ENCODE data around the gene CDK14.

Gene CDK14

GRCh38 chr7:90876701-90877100 lies 280.6 kb downstream of the CDK14 start:
- DNase-seq (ENCODE audit: low read depth), result no peak
- no peak for TF ChIP-seq CTCF (IDR thresholded peaks at IDR 0.05; ENCODE audit: insufficient read depth, low read depth, low read length, missing control alignments)
- no peak overlapping the region for H3K4me3 ChIP-seq (ENCODE audit: low read depth, low read length)

GRCh38 chr7:90877201-90877600 lies 281.1 kb downstream of the CDK14 start:
- no peak overlapping the region for H3K4me3 ChIP-seq (ENCODE audit: low read depth, low read length)
- no peak for TF ChIP-seq CTCF (IDR thresholded peaks at IDR 0.05; ENCODE audit: insufficient read depth, low read depth, low read length, missing control alignments)

GRCh38 chr7:90879924-90880323 lies 283.8 kb downstream of the CDK14 start:
- no peak for DNase-seq (ENCODE audit: low read depth)
- H3K4me3 ChIP-seq (ENCODE audit: low read depth, low read length), result no peak overlapping the region
- no peak for TF ChIP-seq CTCF (IDR thresholded peaks at IDR 0.05; ENCODE audit: insufficient read depth, low read depth, low read length, missing control alignments)

More at GRCh38 chr7:90877201-90877600, 281.1 kb downstream of the CDK14 start:
- DNase-seq (ENCODE audit: low read depth), result no peak

GRCh38 chr7:90886416-90886815 lies 290.3 kb downstream of the CDK14 start:
- no peak overlapping the region for H3K4me3 ChIP-seq (ENCODE audit: low read depth, low read length)
- no peak for DNase-seq (ENCODE audit: low read depth)
- no peak for TF ChIP-seq CTCF (IDR thresholded peaks at IDR 0.05; ENCODE audit: insufficient read depth, low read depth, low read length, missing control alignments)

- no peak for TF ChIP-seq CTCF (IDR thresholded peaks at IDR 0.05; ENCODE audit: insufficient read depth, low read depth, low read length, missing control alignments)
- H3K4me3 ChIP-seq (ENCODE audit: low read depth, low read length), result no peak overlapping the region
- no peak for DNase-seq (ENCODE audit: low read depth)
Observed at GRCh38 chr7:90889210-90889609, 293.1 kb downstream of the CDK14 start.

GRCh38 chr7:90889644-90890043 lies 293.5 kb downstream of the CDK14 start:
- no peak overlapping the region for H3K4me3 ChIP-seq (ENCODE audit: low read depth, low read length)
- no peak for TF ChIP-seq CTCF (IDR thresholded peaks at IDR 0.05; ENCODE audit: insufficient read depth, low read depth, low read length, missing control alignments)
- no peak for DNase-seq (ENCODE audit: low read depth)

GRCh38 chr7:90891529-90891928 lies 295.4 kb downstream of the CDK14 start:
- no peak for DNase-seq (ENCODE audit: low read depth)
- TF ChIP-seq CTCF (IDR thresholded peaks at IDR 0.05; ENCODE audit: insufficient read depth, low read depth, low read length, missing control alignments), result no peak
- no peak overlapping the region for H3K4me3 ChIP-seq (ENCODE audit: low read depth, low read length)

All from GM12865 (cell line).